GF-D8 (cell line): Measurements from ENCODE around the gene ZKSCAN4.

Experiments
- DNase-seq: peaks from one replicate; lab custom pipeline; 2025; lab: John Stamatoyannopoulos, UW

Gene ZKSCAN4

DNA sequence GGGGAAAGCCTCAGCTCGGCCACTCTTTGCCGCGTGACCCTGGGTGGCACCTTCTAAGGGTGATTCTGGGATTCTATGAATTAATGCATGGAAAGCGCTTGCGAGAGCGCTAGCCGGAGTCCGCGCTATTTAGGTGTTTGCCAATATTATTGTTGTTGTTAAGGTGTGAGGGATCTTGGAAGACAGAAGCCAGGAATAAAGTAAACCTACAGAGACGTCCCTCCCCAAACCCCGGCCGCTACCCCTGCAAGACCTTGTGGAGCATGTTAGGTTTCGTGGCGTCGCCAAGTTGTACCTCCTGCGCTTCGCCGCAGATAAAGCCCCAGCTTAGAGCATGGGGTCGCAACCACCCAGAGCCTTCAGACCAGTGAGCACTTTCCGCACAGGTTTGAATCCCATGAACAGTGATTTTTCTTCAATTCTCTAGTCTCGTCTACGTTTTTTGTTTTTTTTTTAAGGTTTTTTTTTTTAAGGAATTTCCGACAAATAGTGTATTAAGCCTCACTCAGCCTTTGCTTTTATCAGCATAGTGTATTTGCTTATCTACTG, 43.9 kb downstream of the ZKSCAN4 start:
- DNase-seq: no peak

DNA sequence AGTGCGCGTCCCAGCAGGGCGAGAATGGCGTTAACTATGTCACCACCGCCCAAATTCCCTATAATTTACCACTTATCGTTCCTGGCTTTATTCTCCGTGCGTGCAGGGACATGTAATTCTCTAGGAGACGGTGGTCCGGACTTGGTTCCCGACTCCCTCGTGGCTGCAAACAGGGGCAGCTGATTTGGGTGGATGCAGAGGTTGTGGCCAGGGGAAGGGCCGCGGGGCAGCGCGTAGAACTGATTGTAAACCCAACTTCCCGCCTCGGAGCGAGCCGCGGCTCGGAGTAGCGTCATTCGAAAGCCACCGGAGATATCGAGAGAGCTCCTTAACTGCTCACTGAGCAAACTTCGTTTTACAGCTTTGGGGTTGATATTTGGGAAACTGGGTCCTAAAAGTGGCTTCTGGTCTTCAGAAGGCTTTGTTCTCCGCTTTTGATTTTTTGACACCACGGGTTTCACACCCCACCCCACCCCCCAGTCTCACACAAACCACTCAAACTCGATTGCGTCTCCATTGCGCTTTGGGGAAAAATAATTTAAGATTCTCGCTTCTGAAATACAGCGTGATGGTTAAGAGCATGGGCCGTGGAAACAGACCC, 44.5 kb downstream of the ZKSCAN4 start:
- DNase-seq: no peak

DNA sequence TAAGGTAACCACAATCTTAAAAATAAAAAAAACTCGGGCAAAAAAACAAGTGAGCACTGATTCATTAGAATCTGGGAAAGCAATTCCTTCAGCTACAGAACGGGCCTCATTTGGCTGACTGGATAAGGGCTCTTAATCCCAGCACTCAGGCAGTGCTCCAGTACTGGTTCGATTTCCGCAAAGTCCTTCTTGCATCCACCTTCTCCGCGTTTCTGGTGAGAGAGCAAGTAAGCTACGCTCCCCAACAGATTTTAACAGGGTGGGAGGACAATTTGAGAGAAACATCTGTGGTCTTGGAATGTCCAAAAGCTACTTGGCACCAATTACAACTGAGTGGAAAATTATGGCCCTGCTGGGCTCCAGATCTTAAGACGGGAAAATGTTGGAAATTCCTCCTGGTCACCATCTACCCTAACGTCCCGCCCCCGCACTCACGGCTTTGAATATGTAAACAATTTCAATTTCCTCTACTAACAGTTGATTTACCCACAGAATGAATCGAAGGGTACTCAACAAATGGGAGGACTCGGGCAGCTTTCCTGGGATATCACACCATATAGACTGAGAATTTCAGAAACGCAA, 45.0 kb downstream of the ZKSCAN4 start:
- no peak for DNase-seq

DNA sequence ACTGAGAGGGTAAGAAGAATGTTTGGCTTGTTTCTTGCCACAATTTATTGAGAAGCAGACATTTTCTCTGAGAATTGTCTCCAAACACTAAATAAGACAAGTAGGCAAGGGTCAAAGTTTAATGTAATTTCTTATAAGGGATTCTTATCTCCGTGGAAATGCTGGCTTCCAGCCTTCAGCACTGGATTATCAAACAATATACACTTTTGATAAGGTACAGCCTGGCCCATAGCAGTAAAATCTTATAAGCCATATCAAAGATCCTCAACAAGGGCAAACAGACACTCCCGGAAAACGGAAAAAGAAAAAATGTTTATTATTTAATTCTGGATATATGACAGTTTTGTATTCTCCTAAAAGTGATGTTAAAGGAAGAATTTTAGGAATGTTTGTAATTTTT, 45.5 kb downstream of the ZKSCAN4 start:
- DNase-seq: no peak

DNA sequence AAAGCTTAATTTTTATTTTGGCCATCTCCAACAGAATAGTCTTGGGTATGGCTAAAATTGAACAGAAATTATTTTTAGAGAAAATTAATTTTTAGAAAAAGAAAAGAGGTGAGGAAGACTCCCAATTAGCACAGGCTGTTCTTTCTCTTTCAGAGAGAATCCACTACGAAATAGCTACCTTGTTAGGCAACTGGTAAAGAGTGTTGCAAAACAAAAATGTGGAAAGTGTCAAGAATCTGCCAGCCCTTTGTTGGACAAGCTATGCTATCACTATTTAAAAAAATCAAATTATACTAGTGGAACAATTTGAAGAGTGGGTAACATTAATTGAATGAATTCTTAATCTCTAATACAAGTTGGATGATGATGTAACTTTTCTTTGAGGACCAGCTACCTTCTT, 46.2 kb downstream of the ZKSCAN4 start:
- no peak for DNase-seq

DNA sequence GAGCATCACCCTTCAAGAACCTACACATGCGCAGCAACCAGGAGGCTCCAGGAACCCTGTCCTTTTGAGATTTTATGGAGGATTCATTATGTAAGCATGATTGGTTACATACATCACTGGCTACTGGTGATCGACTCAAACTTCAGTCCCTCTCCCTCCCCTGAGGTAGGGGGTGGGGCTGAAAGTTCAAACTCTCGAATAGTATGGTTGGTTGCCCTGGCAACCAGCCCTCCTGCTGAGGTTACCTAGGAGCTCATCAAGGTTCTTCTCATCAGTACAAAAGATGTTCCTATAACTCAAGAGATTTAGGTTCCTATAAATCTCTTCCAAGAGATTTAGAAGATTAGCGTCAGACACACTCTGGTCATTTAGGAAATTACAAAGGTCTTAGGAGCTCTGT, 48.9 kb downstream of the ZKSCAN4 start:
- no peak for DNase-seq

DNA sequence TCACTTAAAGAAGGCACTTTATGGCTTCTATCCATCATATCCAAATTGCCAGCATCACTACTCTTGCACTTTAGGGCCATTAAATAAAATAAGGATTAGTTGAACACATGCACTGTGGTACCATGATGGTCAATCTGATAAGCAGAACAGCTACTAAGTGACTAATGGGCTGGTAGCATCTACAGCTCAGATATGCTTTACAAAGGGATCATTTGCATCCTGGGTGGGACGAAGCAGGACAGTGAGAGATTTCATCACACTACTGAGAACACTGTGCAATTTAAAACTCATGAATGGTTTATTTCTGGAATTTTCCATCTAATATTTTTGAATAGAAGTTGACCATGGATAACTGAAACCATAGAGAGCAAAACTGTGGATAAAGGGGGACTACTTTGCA, 52.0 kb downstream of the ZKSCAN4 start:
- DNase-seq: no peak
